HCT116 (cell line): ENCODE results near the gene MZT2A.

Source experiments
- ATF3 ChIP-seq: IDR thresholded peaks from 2 replicates; pipeline ENCODE4 v1.6.1; 2012
- CEBPB ChIP-seq: IDR thresholded peaks from 2 replicates; pipeline ENCODE4 v1.6.1; 2012; ENCODE audit warnings: low read depth
- CTCF ChIP-seq, 3 experiments: fragments of 200-600 bp in 1 of 3; sonication (generic) in 1 of 3; IDR thresholded peaks in 2 of 3; conservative IDR thresholded peaks in 1 of 3; 2 replicates each; pipeline ENCODE4 v1.5.1; 2012 to 2017; ENCODE audit warnings: low read depth in 2 of 3, low read length in 2 of 3, antibody characterized with exemption in 1 of 3, borderline replicate concordance in 1 of 3, control low read depth in 1 of 3, mild to moderate bottlenecking in 1 of 3, mixed read lengths in 1 of 3, mixed run types in 1 of 3, moderate library complexity in 1 of 3; ENCODE audit not compliant: insufficient read depth in 1 of 3
- POLR2A ChIP-seq: IDR thresholded peaks from 2 replicates; pipeline ENCODE4 v1.7.0; 2011; ENCODE audit warnings: borderline replicate concordance; ENCODE audit not compliant: insufficient read depth, insufficient read length; ENCODE audit errors: extremely low read depth

GRCh38 chr2:131493199-131493968 lies 1.2 kb upstream of the MZT2A start:
- TF ChIP-seq POLR2A (no peak), CTCF (IDR thresholded peaks at IDR 0.05 in 2 of 3, conservative IDR thresholded peaks at IDR 0.05 in 1 of 3; ENCODE audit: borderline replicate concordance in 1 of 3, insufficient read depth in 1 of 3, low read depth in 2 of 3, low read length in 2 of 3) (no peak), CEBPB (no peak), ATF3 (no peak)
